Skeletal muscle satellite cell (primary cell): ENCODE data around the gene MAP3K10.

Source experiments
- H3K27me3 ChIP-seq: 2 replicates; pipeline ENCODE4 v1.7.0; 2013; ENCODE audit warnings: low read length; ENCODE audit not compliant: control insufficient read depth, insufficient read depth
- H3K36me3 ChIP-seq: 2 replicates; pipeline ENCODE4 v1.7.0; 2013; ENCODE audit warnings: mild to moderate bottlenecking, control low read depth, low read length; ENCODE audit not compliant: insufficient read depth
- H3K4me1 ChIP-seq: 2 replicates; pipeline ENCODE4 v1.7.0; 2013; ENCODE audit warnings: low read length; ENCODE audit not compliant: control insufficient read depth, insufficient read depth
- H3K4me2 ChIP-seq: 2 replicates; pipeline ENCODE4 v1.7.0; 2013; ENCODE audit warnings: mild to moderate bottlenecking, low read length
- H3K4me3 ChIP-seq: 2 replicates; pipeline ENCODE4 v1.7.0; 2013; ENCODE audit warnings: low read length
- H3K9ac ChIP-seq: 2 replicates; pipeline ENCODE4 v1.7.0; 2013; ENCODE audit warnings: mild to moderate bottlenecking, low read depth, low read length, moderate library complexity
- H3K9me3 ChIP-seq: replicated peaks from 2 replicates; pipeline ENCODE4 v1.7.0; 2013; ENCODE audit warnings: mild to moderate bottlenecking, control low read depth, low read length

MAP3K10 gene

GRCh38 chr19:40231057-40231456 is 39.8 kb downstream of the MAP3K10 start:
- H3K9ac ChIP-seq, result no peak overlapping the region
- H3K27me3 ChIP-seq, result peaks cover 13% of the 10 kb centered on the region
- peaks cover 28% of the 10 kb centered on the region for H3K4me1 ChIP-seq
- no peaks in the 10 kb centered on the region for H3K9me3 ChIP-seq
- no peak overlapping the region for H3K4me3 ChIP-seq
- peaks cover 21% of the 10 kb centered on the region for H3K36me3 ChIP-seq
- H3K4me2 ChIP-seq, result no peak overlapping the region

GRCh38 chr19:40231544-40232424 is 40.6 kb downstream of the MAP3K10 start:
- Histone ChIP-seq H3K9me3 (no peaks in the 10 kb centered on the region), H3K27me3 (peaks cover 6% of the 10 kb centered on the region), H3K9ac (no peak overlapping the region), H3K36me3 (peaks cover 28% of the 10 kb centered on the region), H3K4me2 (no peak overlapping the region), H3K4me3 (no peak overlapping the region), H3K4me1 (peaks cover 22% of the 10 kb centered on the region)

GRCh38 chr19:40232479-40232878 is 41.3 kb downstream of the MAP3K10 start:
- no peak overlapping the region for H3K9ac ChIP-seq
- peaks cover 21% of the 10 kb centered on the region for H3K4me1 ChIP-seq
- no peak overlapping the region for H3K4me2 ChIP-seq
- H3K9me3 ChIP-seq, result no peaks in the 10 kb centered on the region
- peaks cover 33% of the 10 kb centered on the region for H3K36me3 ChIP-seq
- no peak overlapping the region for H3K4me3 ChIP-seq
- peaks cover under 1% of the 10 kb centered on the region for H3K27me3 ChIP-seq

GRCh38 chr19:40232949-40233810 is 42.0 kb downstream of the MAP3K10 start:
- peaks cover 21% of the 10 kb centered on the region for H3K4me1 ChIP-seq
- no peak overlapping the region for H3K9ac ChIP-seq
- H3K4me2 ChIP-seq, result no peak overlapping the region
- H3K4me3 ChIP-seq, result no peak overlapping the region
- H3K9me3 ChIP-seq, result no peaks in the 10 kb centered on the region
- peaks cover 39% of the 10 kb centered on the region for H3K36me3 ChIP-seq
- H3K27me3 ChIP-seq, result no peaks in the 10 kb centered on the region

GRCh38 chr19:40233811-40234389 is 42.7 kb downstream of the MAP3K10 start:
- no peaks in the 10 kb centered on the region for H3K27me3 ChIP-seq
- no peak overlapping the region for H3K4me3 ChIP-seq
- peaks cover 40% of the 10 kb centered on the region for H3K36me3 ChIP-seq
- H3K4me1 ChIP-seq, result peaks cover 21% of the 10 kb centered on the region
- no peak overlapping the region for H3K4me2 ChIP-seq
- H3K9me3 ChIP-seq, result no peaks in the 10 kb centered on the region
- no peak overlapping the region for H3K9ac ChIP-seq

GRCh38 chr19:40234429-40235237 is 43.4 kb downstream of the MAP3K10 start:
- H3K4me2 ChIP-seq, result no peak overlapping the region
- H3K4me1 ChIP-seq, result peaks cover 13% of the 10 kb centered on the region
- no peak overlapping the region for H3K4me3 ChIP-seq
- no peak overlapping the region for H3K9ac ChIP-seq
- no peaks in the 10 kb centered on the region for H3K9me3 ChIP-seq
- H3K36me3 ChIP-seq, result peaks cover 46% of the 10 kb centered on the region
- no peaks in the 10 kb centered on the region for H3K27me3 ChIP-seq

- Histone ChIP-seq H3K9ac (no peak overlapping the region), H3K27me3 (no peaks in the 10 kb centered on the region), H3K4me1 (peaks cover 10% of the 10 kb centered on the region), H3K4me2 (no peak overlapping the region), H3K4me3 (no peak overlapping the region), H3K36me3 (peaks cover 54% of the 10 kb centered on the region), H3K9me3 (no peaks in the 10 kb centered on the region)
Observed at GRCh38 chr19:40235238-40236025, 44.2 kb downstream of the MAP3K10 start.

GRCh38 chr19:40236026-40236355 is 44.8 kb downstream of the MAP3K10 start:
- Histone ChIP-seq H3K9ac (no peak overlapping the region), H3K36me3 (peaks cover 59% of the 10 kb centered on the region), H3K4me1 (peaks cover 10% of the 10 kb centered on the region), H3K4me2 (no peak overlapping the region), H3K4me3 (no peak overlapping the region), H3K9me3 (no peaks in the 10 kb centered on the region), H3K27me3 (no peaks in the 10 kb centered on the region)

- Histone ChIP-seq H3K4me1 (peaks cover 8% of the 10 kb centered on the region), H3K9ac (no peak overlapping the region), H3K36me3 (peaks cover 62% of the 10 kb centered on the region), H3K27me3 (no peaks in the 10 kb centered on the region), H3K9me3 (no peaks in the 10 kb centered on the region), H3K4me2 (no peak overlapping the region), H3K4me3 (no peak overlapping the region)
Observed at GRCh38 chr19:40236366-40236765, 45.1 kb downstream of the MAP3K10 start.

- H3K4me1 ChIP-seq, result no peaks in the 10 kb centered on the region
- H3K4me2 ChIP-seq, result no peak overlapping the region
- no peaks in the 10 kb centered on the region for H3K9me3 ChIP-seq
- no peak overlapping the region for H3K4me3 ChIP-seq
- H3K9ac ChIP-seq, result no peak overlapping the region
- H3K36me3 ChIP-seq, result peaks cover 67% of the 10 kb centered on the region
- H3K27me3 ChIP-seq, result no peaks in the 10 kb centered on the region
Observed at GRCh38 chr19:40237791-40238190, 46.6 kb downstream of the MAP3K10 start.
